Measurements from ENCODE around the gene TMEM229A.
"Not testable (repeated sequence)": the region's sequence is repeated elsewhere in the genome, so short reads cannot be mapped to it uniquely, and the experiment has no call there.

Gene TMEM229A

GRCh38 chr7:124033095-124033806 is 384 bp upstream of the TMEM229A start:
- no peak for DNase-seq (ENCODE audit: low read depth in 2 of 2)

GRCh38 chr7:124031919-124032318 is 948 bp downstream of the TMEM229A start:
- DNase-seq (ENCODE audit: low read depth in 2 of 2) = no peak

GRCh38 chr7:124031406-124031805 is 1.5 kb downstream of the TMEM229A start:
- DNase-seq (ENCODE audit: low read depth in 2 of 2) = no peak

- no peak for DNase-seq (ENCODE audit: low read depth in 2 of 2)
Measured at GRCh38 chr7:124030964-124031363, 1.9 kb downstream of the TMEM229A start.

- DNase-seq (ENCODE audit: low read depth in 2 of 2) = no peak
Measured at GRCh38 chr7:124029396-124030188, 3.3 kb downstream of the TMEM229A start.

- DNase-seq (ENCODE audit: low read depth in 2 of 2) = no peak
Measured at GRCh38 chr7:124027236-124027635, 5.6 kb downstream of the TMEM229A start.

- not testable (repeated sequence) for DNase-seq (ENCODE audit: low read depth in 2 of 2)
Measured at GRCh38 chr7:124024329-124024728, 8.5 kb downstream of the TMEM229A start.

GRCh38 chr7:124022551-124022950 is 10.3 kb downstream of the TMEM229A start:
- DNase-seq (ENCODE audit: low read depth in 2 of 2) = no peak

- DNase-seq (ENCODE audit: low read depth in 2 of 2) = no peak
Measured at GRCh38 chr7:124020060-124020459, 12.8 kb downstream of the TMEM229A start.

GRCh38 chr7:124013306-124013705 is 19.6 kb downstream of the TMEM229A start:
- no peak for DNase-seq (ENCODE audit: low read depth in 2 of 2)

GRCh38 chr7:124012864-124013263 is 20.0 kb downstream of the TMEM229A start:
- DNase-seq (ENCODE audit: low read depth in 2 of 2) = no peak

- no peak for DNase-seq (ENCODE audit: low read depth in 2 of 2)
Measured at GRCh38 chr7:124009321-124009720, 23.5 kb downstream of the TMEM229A start.

GRCh38 chr7:124008296-124008695 is 24.6 kb downstream of the TMEM229A start:
- DNase-seq (ENCODE audit: low read depth in 2 of 2) = not testable (repeated sequence)

- DNase-seq (ENCODE audit: low read depth in 2 of 2) = no peak
Measured at GRCh38 chr7:123999703-124000102, 33.2 kb downstream of the TMEM229A start.

GRCh38 chr7:123998921-123999320 is 33.9 kb downstream of the TMEM229A start:
- no peak for DNase-seq (ENCODE audit: low read depth in 2 of 2)

- DNase-seq (ENCODE audit: low read depth in 2 of 2) = no peak
Measured at GRCh38 chr7:123996327-123996625, 36.6 kb downstream of the TMEM229A start.

- DNase-seq (ENCODE audit: low read depth in 2 of 2) = no peak
Measured at GRCh38 chr7:123995617-123996326, 37.1 kb downstream of the TMEM229A start.

GRCh38 chr7:123994449-123994848 is 38.4 kb downstream of the TMEM229A start:
- no peak for DNase-seq (ENCODE audit: low read depth in 2 of 2)

GRCh38 chr7:123993996-123994395 is 38.9 kb downstream of the TMEM229A start:
- no peak for DNase-seq (ENCODE audit: low read depth in 2 of 2)

GRCh38 chr7:123992913-123993518 is 39.9 kb downstream of the TMEM229A start:
- DNase-seq (ENCODE audit: low read depth in 2 of 2) = no peak

GRCh38 chr7:123987445-123987844 is 45.4 kb downstream of the TMEM229A start:
- no peak for DNase-seq (ENCODE audit: low read depth in 2 of 2)

All from stimulated activated CD4-positive, alpha-beta T cell treated with anti-CD3 and anti-CD28 coated beads, Interleukin-1b, Interleukin-23, amount 100 ng/mL, for 1 hour (primary cell).